Prostate gland (tissue), 2 donors: Measurements from ENCODE around the gene GDF7. TPM values are rescaled to one million over a fixed set of nuclear protein-coding genes. Genes with fewer than 3 reads are reported as not detected.
"Not testable (repeated sequence)": the region's sequence is repeated elsewhere in the genome, so short reads cannot be mapped to it uniquely, and the experiment has no call there.

Experiments
- DNase-seq: peaks from one replicate; pipeline ENCODE4 v3.0.0-alpha.2; 2019; ENCODE audit warnings: low spot score
- H3K27ac ChIP-seq, 2 donors: fragments of 200-600 bp; sonication (generic); 2 replicates each; pipeline ENCODE4 v1.5.1; 2017 to 2019
- H3K27me3 ChIP-seq: fragments of 200-600 bp; sonication (generic); replicated peaks from 2 replicates; pipeline ENCODE4 v1.5.1; 2019; ENCODE audit not compliant: insufficient read depth
- H3K36me3 ChIP-seq, 2 donors: fragments of 200-600 bp; sonication (generic); 1 replicate in 1 of 2; 2 replicates in 1 of 2; pipeline versions ENCODE4 v1.5.1 to v1.8.1; 2017 to 2019
- H3K4me1 ChIP-seq: fragments of 200-600 bp; sonication (generic); replicated peaks from 2 replicates; pipeline ENCODE4 v1.5.1; 2019
- H3K4me3 ChIP-seq, 2 donors: fragments of 200-600 bp; sonication (generic); 2 replicates each; pipeline ENCODE4 v1.5.1; 2017 to 2019
- H3K9me3 ChIP-seq: fragments of 200-600 bp; sonication (generic); 2 replicates; pipeline ENCODE4 v1.5.1; 2017
- CTCF ChIP-seq, 4 experiments: fragments of 200-600 bp in 2 of 4; fragments of 450-650 bp in 2 of 4; sonication (generic) in 2 of 4; IDR thresholded peaks; 1 replicate in 3 of 4; 2 replicates in 1 of 4; pipeline ENCODE4 v1.5.1; 2016 to 2019; ENCODE audit warnings: antibody characterized with exemption in 4 of 4, mild to moderate bottlenecking in 2 of 4, moderate library complexity in 2 of 4
- POLR2A ChIP-seq: fragments of 450-650 bp; IDR thresholded peaks from one replicate; pipeline ENCODE4 v1.6.1; 2016; ENCODE audit warnings: antibody characterized with exemption, mild to moderate bottlenecking
- POLR2AphosphoS5 ChIP-seq: sonication (generic); formaldehyde crosslinking; IDR thresholded peaks from one replicate; pipeline ENCODE4 v1.6.1; 2017; ENCODE audit warnings: antibody characterized with exemption
- WGBS: methylation state at CpG from one replicate; pipeline ENCODE4 v1.1.5; 2018; 5-methylcytosine and 5-hydroxymethylcytosine counted together
- intact Hi-C: fragments of 100-400 bp; cut with DNase I; formaldehyde crosslinking; loops from one replicate; pipeline ENCODE4 v1.14.2; 2022
- total RNA-seq, 2 donors: library from RNA; depleted of rRNA; stranded (reverse); fragments of >200 nt; gene quantifications; one replicate each; pipeline ENCODE4 v1.1.0, GENCODE V29; 2016

GDF7 gene
- total RNA-seq, 2 donors from 2014 or later: 3.3 to 7.0 TPM

- no peak for DNase-seq
- no peak for TF ChIP-seq CTCF (IDR thresholded peaks at IDR 0.05)
- no peak for TF ChIP-seq POLR2AphosphoS5
- TF ChIP-seq POLR2A: no peak
- Histone ChIP-seq H3K27me3 (no peaks in the 10 kb centered on the region), H3K27ac (no peak overlapping the region), H3K36me3 (no peaks in the 10 kb centered on the region), H3K4me3 (no peak overlapping the region), H3K9me3 (no peaks in the 10 kb centered on the region), H3K4me1 (no peaks in the 10 kb centered on the region)
- intact Hi-C loops: no loop called here
- WGBS: 11% methylated on average over 1 of the region's 1 CpG
Observed at GRCh38 chr2:20704886-20705285, 37.9 kb downstream of the GDF7 start.

- Histone ChIP-seq H3K4me3 (no peak overlapping the region), H3K27ac (no peak overlapping the region)
Observed at GRCh38 chr2:20706217-20706616, 39.3 kb downstream of the GDF7 start.

GRCh38 chr2:20706786-20707185, 39.8 kb downstream of the GDF7 start:
- no peaks in the 10 kb centered on the region for H3K36me3 ChIP-seq
- no peak overlapping the region for H3K4me3 ChIP-seq
- H3K27ac ChIP-seq: no peak overlapping the region
- DNase-seq: no peak
- H3K9me3 ChIP-seq: no peaks in the 10 kb centered on the region
- 83% methylated on average over 3 of the region's 3 CpGs for WGBS
- intact Hi-C loops: no loop called here
- H3K27me3 ChIP-seq: no peaks in the 10 kb centered on the region
- H3K4me1 ChIP-seq: no peaks in the 10 kb centered on the region
- TF ChIP-seq POLR2A (no peak), POLR2AphosphoS5 (no peak), CTCF (IDR thresholded peaks at IDR 0.05) (no peak)

More at GRCh38 chr2:20706217-20706616, 39.3 kb downstream of the GDF7 start:
- intact Hi-C loops: no loop called here
- no peak for TF ChIP-seq POLR2AphosphoS5
- no peak for TF ChIP-seq POLR2A
- no peak for TF ChIP-seq CTCF (IDR thresholded peaks at IDR 0.05)
- H3K9me3 ChIP-seq: no peaks in the 10 kb centered on the region
- DNase-seq: no peak
- no peaks in the 10 kb centered on the region for H3K36me3 ChIP-seq
- WGBS: 96% methylated on average over 2 of the region's 2 CpGs
- no peaks in the 10 kb centered on the region for H3K27me3 ChIP-seq
- no peaks in the 10 kb centered on the region for H3K4me1 ChIP-seq

- no peaks in the 10 kb centered on the region for H3K27me3 ChIP-seq
- no peak overlapping the region for H3K4me3 ChIP-seq
- H3K4me1 ChIP-seq: no peaks in the 10 kb centered on the region
- H3K27ac ChIP-seq: no peak overlapping the region
- WGBS: 93% methylated on average over 4 of the region's 4 CpGs
- DNase-seq: no peak
- H3K36me3 ChIP-seq: no peaks in the 10 kb centered on the region
- intact Hi-C loops: no loop called here
- no peaks in the 10 kb centered on the region for H3K9me3 ChIP-seq
- TF ChIP-seq CTCF (IDR thresholded peaks at IDR 0.05): no peak
- no peak for TF ChIP-seq POLR2AphosphoS5
- no peak for TF ChIP-seq POLR2A
Observed at GRCh38 chr2:20707601-20708000, 40.7 kb downstream of the GDF7 start.

- H3K9me3 ChIP-seq, DNase-seq, H3K4me1 ChIP-seq, H3K36me3 ChIP-seq, H3K4me3 ChIP-seq, H3K27ac ChIP-seq, intact Hi-C loops, H3K27me3 ChIP-seq: not testable (repeated sequence)
- WGBS: 97% methylated on average over 7 of the region's 7 CpGs
Observed at GRCh38 chr2:20711641-20712040, 44.7 kb downstream of the GDF7 start.

- intact Hi-C loops, H3K27me3 ChIP-seq, DNase-seq, H3K36me3 ChIP-seq, H3K4me1 ChIP-seq, H3K4me3 ChIP-seq, H3K27ac ChIP-seq, H3K9me3 ChIP-seq: not testable (repeated sequence)
- 96% methylated on average over 3 of the region's 3 CpGs for WGBS
Observed at GRCh38 chr2:20713585-20713984, 46.6 kb downstream of the GDF7 start.

GRCh38 chr2:20714412-20714811, 47.5 kb downstream of the GDF7 start:
- H3K4me1 ChIP-seq, intact Hi-C loops, H3K36me3 ChIP-seq, H3K27me3 ChIP-seq, H3K9me3 ChIP-seq, H3K4me3 ChIP-seq, H3K27ac ChIP-seq, DNase-seq: not testable (repeated sequence)
- WGBS: 95% methylated on average over 2 of the region's 2 CpGs

- intact Hi-C loops: not testable (repeated sequence)
- WGBS: 88% methylated on average over 3 of the region's 3 CpGs
Observed at GRCh38 chr2:20716164-20716563, 49.2 kb downstream of the GDF7 start.

More at GRCh38 chr2:20716164-20716563, 49.2 kb downstream of the GDF7 start:
- H3K36me3 ChIP-seq, H3K27ac ChIP-seq, H3K9me3 ChIP-seq, H3K4me1 ChIP-seq, H3K27me3 ChIP-seq, H3K4me3 ChIP-seq, DNase-seq: not testable (repeated sequence)
